ENCODE measurements around the gene SFXN2.
"Not testable (repeated sequence)": the region's sequence is repeated elsewhere in the genome, so short reads cannot be mapped to it uniquely, and the experiment has no call there.

The SFXN2 gene

DNA sequence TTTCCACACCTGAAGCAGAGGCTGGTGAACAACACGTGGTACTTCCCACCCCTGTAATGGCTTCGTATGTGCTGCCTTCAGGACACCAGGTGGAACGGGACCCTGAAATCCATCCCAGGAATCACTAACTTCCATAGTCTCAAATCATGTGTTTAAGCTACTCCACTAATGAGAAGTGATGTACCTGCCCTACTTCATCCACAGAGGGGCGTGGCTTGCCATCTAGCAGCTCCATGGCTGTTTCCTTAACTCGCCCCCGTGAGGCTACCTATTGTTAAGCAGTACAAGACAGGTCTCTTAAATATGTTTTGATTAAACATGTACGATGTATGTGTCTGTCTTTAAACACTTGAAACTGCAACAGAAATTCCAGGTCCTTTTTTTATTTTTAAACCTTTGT, 32.0 kb upstream of the SFXN2 start:
- no peak for DNase-seq

DNA sequence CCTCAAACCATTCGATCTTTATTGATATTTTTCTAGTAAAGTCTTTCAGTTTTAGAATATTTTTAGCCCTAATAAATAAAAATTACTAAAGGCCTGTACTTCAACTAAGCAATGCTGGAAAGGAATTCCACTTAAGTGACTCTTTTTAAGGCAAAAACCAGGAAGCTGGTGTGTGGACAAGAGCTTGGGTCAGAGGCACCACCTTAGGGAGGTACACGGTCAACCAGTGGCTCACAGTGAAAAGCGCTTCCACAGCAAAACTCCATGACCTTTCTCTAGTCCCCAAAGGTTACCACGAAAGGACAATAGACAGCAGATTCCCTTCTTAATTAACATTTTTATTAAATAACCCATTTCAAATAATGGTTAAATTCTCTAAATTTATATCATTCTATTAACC, 31.5 kb upstream of the SFXN2 start:
- no peak for DNase-seq

GRCh38 chr10:102683736-102684135, 30.7 kb upstream of the SFXN2 start:
- no peak for DNase-seq

DNA sequence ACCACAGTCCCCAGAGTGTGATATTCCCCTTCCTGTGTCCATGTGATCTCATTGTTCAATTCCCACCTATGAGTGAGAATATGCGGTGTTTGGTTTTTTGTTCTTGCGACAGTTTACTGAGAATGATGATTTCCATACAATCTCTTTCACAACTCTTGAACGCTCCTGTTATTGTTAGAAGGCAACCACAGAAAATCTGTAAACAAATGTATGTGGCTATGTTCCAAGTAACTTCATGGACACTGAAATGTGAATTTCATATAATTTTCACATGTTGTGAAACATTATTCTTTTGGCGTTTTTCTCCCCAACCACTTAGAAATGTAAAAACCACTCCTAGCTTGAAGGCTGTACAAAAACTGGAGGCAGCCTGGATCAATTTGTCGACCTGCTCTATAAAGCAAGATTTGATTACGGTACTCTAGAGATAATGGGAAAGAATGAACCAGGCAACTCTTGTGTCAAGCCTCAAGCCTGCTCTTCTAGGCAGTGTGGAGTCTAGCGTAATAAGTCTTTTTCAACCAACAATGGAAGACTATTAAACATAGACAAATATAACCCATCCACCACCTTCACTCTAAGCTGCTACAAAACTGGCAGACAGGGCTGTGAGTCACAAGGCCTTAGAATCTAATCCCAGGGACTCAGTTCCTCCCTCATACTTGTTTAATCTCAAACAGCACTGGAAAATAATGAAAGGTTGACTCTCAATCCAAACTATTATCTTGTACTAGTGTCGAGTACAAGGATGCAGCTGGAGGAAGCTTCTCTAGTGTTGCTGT, 23.0 kb upstream of the SFXN2 start:
- DNase-seq: no peak

DNA sequence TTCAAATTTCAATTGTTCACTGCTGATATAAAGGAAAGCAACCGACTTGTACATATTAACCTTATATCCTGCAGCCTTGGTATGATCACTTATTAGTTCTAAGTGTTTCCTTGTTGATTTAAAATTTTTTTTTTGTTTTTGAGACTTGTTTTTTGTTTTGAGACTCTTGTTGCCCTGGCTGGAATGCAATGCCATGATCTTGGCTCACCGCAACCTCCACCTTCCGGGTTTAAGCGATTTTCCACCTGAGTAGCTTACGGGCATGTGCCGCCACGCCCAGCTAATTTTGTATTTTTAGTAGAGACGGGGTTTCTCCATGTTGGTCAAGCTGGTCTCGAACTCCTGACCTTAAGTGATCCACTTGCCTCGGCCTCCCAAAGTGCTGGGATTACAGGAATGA, 19.0 kb upstream of the SFXN2 start:
- DNase-seq: not testable (repeated sequence)

DNA sequence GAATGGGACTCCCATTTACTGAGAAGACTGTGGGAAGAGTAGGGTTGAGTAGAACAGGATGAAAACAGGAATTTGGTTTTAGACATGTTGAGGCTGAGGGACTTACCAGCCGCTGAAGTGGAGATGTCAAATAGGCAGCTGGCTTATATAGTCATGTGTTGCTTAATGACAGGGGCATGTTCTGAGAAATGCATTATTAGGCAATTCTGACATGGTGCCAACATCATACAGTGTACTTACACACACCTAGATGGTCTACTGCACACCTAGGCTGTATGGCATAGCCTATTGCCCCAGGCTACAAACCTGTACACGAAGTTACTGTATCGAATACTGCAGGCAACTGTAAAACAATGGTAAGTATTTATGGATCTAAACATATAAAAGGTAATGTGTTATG, 17.7 kb upstream of the SFXN2 start:
- no peak for DNase-seq

- no peak for DNase-seq
Measured at GRCh38 chr10:102698894-102699293, 15.5 kb upstream of the SFXN2 start.

GRCh38 chr10:102701272-102701671, 13.2 kb upstream of the SFXN2 start:
- no peak for DNase-seq

DNA sequence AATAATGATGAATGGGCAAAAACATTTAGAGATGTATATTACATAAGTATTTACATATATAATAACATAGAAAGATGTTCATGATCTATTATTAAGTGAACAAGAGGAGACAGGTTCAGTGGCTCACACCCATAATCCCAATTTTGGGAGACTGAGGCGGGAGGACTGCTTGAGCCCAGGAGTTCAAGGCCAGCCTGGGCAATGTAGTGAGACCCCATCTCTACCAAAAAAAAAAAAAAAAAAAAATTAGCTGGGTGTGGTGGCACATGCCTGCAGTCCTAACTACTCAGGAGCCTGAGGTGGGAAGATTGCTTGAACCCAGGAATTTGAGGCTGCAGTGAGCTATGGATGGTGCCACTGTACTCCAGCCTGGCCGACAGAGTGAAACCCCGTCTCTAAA, 12.6 kb upstream of the SFXN2 start:
- no peak for DNase-seq

DNA sequence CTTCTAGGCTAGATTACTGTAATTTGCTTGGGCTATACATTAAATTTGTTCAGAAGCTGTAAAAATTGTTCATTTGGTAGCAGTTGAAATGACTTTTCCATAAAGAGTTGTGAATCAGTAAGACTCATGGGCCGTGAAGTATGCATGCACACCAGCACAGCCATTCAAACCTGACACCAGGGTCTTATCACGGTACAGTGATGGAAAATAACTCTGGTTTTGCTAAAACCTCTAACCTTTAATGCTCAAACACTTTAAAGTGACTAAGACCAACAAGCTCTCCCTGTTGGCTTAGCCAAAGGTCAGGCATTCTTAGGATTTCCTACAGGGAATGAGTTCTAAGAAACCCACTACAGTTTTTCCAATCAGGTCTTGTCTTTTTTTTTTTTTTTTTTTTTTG, 11.7 kb upstream of the SFXN2 start:
- DNase-seq: no peak

DNA sequence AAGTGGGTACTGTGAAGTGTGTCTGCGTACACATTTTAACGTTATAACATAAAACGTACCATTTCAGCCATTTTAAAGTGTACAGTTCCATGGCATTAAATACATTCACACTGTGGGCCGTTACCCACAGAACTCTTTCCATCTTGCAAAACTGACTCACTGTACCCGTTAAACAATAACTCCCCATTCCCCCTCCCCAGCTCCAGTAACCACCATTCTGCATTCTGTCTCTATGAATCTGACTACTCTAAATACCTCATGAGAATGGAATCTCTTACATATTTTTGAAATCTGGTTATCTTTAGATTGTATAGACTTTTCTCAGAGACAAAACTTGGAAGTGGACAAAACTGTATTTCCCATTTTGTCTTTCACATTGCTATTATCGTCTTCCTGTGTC, 9.5 kb upstream of the SFXN2 start:
- no peak for DNase-seq

DNA sequence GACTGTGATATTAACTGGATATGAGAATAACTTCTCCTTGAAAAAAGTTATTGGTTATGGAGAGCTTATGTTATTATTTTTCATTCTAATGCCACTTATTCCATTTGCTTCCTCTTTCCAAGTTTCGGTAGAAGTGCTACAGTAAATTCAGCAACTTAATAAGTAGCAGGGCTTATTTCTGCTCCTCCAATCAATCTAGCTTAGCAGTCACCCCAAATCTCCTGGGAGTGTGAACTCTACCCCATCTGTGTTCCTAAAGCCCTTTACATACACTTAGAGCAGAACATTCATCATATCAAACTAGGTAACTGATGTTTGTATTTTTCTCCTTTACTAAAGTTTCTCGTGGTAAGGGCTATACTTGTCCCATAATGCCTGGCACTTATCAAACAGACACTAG, 8.9 kb upstream of the SFXN2 start:
- no peak for DNase-seq

- no peak for DNase-seq
Measured at GRCh38 chr10:102710609-102711008, 3.8 kb upstream of the SFXN2 start.

GRCh38 chr10:102712089-102712488, 2.3 kb upstream of the SFXN2 start:
- DNase-seq: no peak

- no peak for DNase-seq
Measured at GRCh38 chr10:102712843-102713538, 1.4 kb upstream of the SFXN2 start.

DNA sequence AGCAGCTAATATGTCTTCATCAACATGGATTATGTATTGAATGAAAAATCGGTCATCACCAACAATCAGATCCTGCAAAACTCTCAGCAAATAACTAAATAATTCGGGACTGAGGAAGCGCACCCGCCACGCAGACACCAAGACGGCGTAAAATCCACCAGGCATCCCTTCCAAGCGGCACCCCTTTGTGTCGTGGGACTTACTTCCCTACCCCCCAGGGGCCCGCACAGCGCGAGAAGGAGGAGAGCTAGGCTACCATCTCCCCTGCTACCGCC, 960 bp upstream of the SFXN2 start:
- peak in 1 of 2 experiments; percentile 62 for DNase-seq

GRCh38 chr10:102713814-102714620, 419 bp upstream of the SFXN2 start, which contains the start of gene ARL3:
ARL3 (minus strand) TSS chr10:102714397; CDS start chr10:102714275, 122 bp downstream.
- DNase-seq: peak; percentile 88 to 91

DNA sequence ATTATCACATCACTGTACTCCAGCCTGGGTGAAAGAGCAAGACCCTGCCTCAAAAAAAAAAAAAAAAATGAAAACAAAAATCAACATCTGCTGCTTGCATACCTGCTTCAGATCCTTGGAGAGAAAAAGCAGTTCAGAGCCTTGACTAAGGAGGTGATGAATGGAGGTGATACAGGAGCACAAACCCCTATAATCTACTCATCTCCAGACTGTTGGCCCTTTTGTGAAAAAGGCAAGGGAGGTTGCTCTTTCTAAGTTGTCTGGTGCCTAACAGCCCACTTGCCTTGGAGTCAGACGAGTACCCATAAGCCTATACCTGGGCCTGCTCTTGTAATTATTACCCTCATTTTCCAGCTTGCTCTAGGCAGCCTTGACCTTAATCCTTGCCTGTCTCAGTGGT, 1.4 kb downstream of the SFXN2 start:
- DNase-seq: no peak

DNA sequence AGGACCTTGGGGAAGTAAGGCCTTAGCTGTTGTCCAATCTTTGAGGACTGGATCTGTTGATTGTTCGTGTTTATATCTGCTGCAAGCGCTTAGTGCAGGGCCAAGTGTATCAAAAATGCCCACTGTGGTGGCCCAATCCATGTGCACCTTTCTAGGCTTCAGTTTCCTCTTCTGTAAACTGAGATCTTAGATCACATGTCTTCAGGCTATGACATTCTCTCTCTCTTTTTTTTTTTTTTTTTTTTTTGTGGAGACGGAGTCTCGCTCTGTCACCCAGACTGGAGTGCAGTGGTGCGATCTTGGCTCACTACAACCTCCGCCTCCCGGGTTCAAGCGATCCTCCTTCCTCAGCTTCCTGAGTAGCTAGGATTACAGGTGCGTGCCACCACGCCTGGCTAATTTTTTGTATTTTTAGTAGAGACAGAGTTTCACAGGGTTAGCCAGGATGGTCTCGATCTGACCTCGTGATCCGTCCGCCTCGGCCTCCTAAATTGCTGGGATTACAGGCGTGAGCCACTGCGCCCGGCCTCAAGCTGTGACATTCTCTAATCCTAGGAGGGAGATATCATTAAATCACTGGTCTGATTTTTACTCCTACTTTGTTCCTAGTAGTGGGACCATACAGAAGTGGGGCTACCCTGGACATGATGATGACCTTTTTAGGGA, 2.6 kb downstream of the SFXN2 start:
- DNase-seq: not testable (repeated sequence)

GRCh38 chr10:102718220-102718619, 3.8 kb downstream of the SFXN2 start:
- DNase-seq: no peak

GRCh38 chr10:102720337-102720736, 5.9 kb downstream of the SFXN2 start:
- DNase-seq: no peak

- no peak for DNase-seq
Measured at GRCh38 chr10:102720775-102721301, 6.4 kb downstream of the SFXN2 start.

- DNase-seq: no peak
Measured at GRCh38 chr10:102721954-102722353, 7.5 kb downstream of the SFXN2 start.

All from NCI-H1930 (cell line).